ENCODE measurements around the gene MYL3. TPM values are rescaled to one million over a fixed set of nuclear protein-coding genes. Genes with fewer than 3 reads are reported as not detected.

MYL3 gene
- total RNA-seq, 1 experiment from 2014 or later, result not detected

DNA sequence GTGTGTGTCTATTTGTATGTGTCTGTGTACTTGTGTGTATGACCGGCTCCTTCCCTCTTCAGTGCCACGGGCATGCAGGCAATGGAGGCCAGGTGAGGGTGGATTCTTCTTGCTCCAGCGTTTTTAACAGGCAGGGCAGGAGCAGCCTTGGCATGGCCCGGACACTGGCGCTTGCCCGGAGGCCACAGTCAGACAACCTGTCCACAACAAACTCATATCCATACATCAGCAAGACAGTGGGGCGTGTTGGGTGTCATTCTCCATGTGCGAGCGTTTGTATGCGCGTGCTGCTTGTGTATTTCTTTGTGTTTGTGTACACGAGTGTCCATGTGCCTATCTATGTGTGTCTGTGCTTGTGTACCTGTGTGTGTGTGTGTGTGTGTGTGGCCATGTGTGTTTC lies 44.0 kb upstream of the MYL3 start:
- no peaks in the 10 kb centered on the region for H3F3A ChIP-seq (ENCODE audit: low read length, unreplicated experiment)
- H4K20me1 ChIP-seq (ENCODE audit: low read length), result no peaks in the 10 kb centered on the region
- no peak for ATAC-seq
- no peaks in the 10 kb centered on the region for H3K79me2 ChIP-seq (ENCODE audit: low read length)
- H3K4me3 ChIP-seq (ENCODE audit: low read length), result no peak overlapping the region
- H3K27me3 ChIP-seq (ENCODE audit: low read length), result no peaks in the 10 kb centered on the region
- no peak overlapping the region for H3K27ac ChIP-seq (ENCODE audit: low read length)
- CTCF ChIA-PET, result no interaction called here
- no peaks in the 10 kb centered on the region for H3K9me3 ChIP-seq (ENCODE audit: low read length)
- no peaks in the 10 kb centered on the region for H3K36me3 ChIP-seq (ENCODE audit: low read depth, low read length)
- BruUV-seq (replicated peaks), result no TSS peak
- POLR2A ChIA-PET (ENCODE audit: unreplicated experiment), result no interaction called here
- H3K4me1 ChIP-seq (ENCODE audit: insufficient read depth, low read length), result peaks cover 9% of the 10 kb centered on the region
- H2AFZ ChIP-seq (ENCODE audit: low read length), result no peak overlapping the region
- intact Hi-C loops (cut with micrococcal nuclease), result no loop called here
- H3K9me2 ChIP-seq (replicated peaks; ENCODE audit: low read length), result no peaks in the 10 kb centered on the region
- DNase-seq, result no peak
- no peak overlapping the region for H3K9ac ChIP-seq (ENCODE audit: low read length)
- TF ChIP-seq EZH2 (IDR thresholded peaks at IDR 0.05; ENCODE audit: low read length, unreplicated experiment) (no peak), EZH2phosphoT487 (IDR thresholded peaks at IDR 0.05; ENCODE audit: borderline replicate concordance, low read length) (no peak)
- TF ChIP-seq, protein P1, sequence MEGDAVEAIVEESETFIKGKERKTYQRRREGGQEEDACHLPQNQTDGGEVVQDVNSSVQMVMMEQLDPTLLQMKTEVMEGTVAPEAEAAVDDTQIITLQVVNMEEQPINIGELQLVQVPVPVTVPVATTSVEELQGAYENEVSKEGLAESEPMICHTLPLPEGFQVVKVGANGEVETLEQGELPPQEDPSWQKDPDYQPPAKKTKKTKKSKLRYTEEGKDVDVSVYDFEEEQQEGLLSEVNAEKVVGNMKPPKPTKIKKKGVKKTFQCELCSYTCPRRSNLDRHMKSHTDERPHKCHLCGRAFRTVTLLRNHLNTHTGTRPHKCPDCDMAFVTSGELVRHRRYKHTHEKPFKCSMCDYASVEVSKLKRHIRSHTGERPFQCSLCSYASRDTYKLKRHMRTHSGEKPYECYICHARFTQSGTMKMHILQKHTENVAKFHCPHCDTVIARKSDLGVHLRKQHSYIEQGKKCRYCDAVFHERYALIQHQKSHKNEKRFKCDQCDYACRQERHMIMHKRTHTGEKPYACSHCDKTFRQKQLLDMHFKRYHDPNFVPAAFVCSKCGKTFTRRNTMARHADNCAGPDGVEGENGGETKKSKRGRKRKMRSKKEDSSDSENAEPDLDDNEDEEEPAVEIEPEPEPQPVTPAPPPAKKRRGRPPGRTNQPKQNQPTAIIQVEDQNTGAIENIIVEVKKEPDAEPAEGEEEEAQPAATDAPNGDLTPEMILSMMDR (conservative IDR thresholded peaks at IDR 0.05; ENCODE audit: low read depth, low read length), result no peak
- H3K4me2 ChIP-seq (ENCODE audit: low read length), result no peak overlapping the region

DNA sequence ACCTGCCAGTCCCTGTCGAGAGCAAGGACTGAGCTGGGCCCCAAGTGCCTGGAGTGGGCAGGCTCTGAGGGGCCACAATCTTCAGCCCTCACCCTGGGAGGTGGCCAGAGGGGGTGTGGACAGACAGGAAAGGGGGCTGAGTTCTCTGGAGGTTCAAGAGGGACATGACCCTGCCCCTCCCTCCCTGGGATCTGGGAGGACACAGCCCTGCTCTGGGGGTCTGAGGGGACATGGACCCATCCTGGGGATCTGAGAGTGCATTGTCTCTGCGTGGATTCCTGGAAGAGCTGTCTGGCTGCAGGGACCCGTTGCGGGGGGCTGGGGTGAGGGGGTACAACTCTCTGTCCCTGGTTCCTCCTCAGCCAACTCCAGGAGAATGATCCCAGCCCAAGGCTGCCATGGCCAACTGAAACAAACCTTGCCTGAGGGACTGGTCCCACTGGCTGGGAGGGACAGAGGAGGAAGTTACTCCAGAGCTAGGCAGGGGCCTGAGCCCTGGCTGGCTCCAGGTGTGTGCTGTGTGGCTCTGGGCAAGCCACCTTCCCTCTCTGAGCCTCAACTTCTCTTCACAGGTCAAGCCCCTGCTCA lies 43.3 kb upstream of the MYL3 start:
- no peak for DNase-seq
- no peak overlapping the region for H3K27ac ChIP-seq (ENCODE audit: low read length)
- H3K36me3 ChIP-seq (ENCODE audit: low read depth, low read length), result no peaks in the 10 kb centered on the region
- TF ChIP-seq EZH2phosphoT487 (IDR thresholded peaks at IDR 0.05; ENCODE audit: borderline replicate concordance, low read length), result no peak
- TF ChIP-seq, protein P1 (conservative IDR thresholded peaks at IDR 0.05; ENCODE audit: low read depth, low read length), result no peak
- no peak for TF ChIP-seq EZH2 (IDR thresholded peaks at IDR 0.05; ENCODE audit: low read length, unreplicated experiment)
- H3K4me1 ChIP-seq (ENCODE audit: insufficient read depth, low read length), result peaks cover 9% of the 10 kb centered on the region
- CTCF ChIA-PET, result no interaction called here
- no peaks in the 10 kb centered on the region for H3K9me3 ChIP-seq (ENCODE audit: low read length)
- H4K20me1 ChIP-seq (ENCODE audit: low read length), result no peaks in the 10 kb centered on the region
- no TSS peak for BruUV-seq (replicated peaks)
- H3K79me2 ChIP-seq (ENCODE audit: low read length), result no peaks in the 10 kb centered on the region
- H3K4me3 ChIP-seq (ENCODE audit: low read length), result no peak overlapping the region
- intact Hi-C loops (cut with micrococcal nuclease), result no loop called here
- no peak for ATAC-seq
- no peak overlapping the region for H3K9ac ChIP-seq (ENCODE audit: low read length)
- H3F3A ChIP-seq (ENCODE audit: low read length, unreplicated experiment), result no peaks in the 10 kb centered on the region
- H2AFZ ChIP-seq (ENCODE audit: low read length), result no peak overlapping the region
- no peaks in the 10 kb centered on the region for H3K27me3 ChIP-seq (ENCODE audit: low read length)
- H3K4me2 ChIP-seq (ENCODE audit: low read length), result no peak overlapping the region
- POLR2A ChIA-PET (ENCODE audit: unreplicated experiment), result no interaction called here
- H3K9me2 ChIP-seq (replicated peaks; ENCODE audit: low read length), result no peaks in the 10 kb centered on the region

DNA sequence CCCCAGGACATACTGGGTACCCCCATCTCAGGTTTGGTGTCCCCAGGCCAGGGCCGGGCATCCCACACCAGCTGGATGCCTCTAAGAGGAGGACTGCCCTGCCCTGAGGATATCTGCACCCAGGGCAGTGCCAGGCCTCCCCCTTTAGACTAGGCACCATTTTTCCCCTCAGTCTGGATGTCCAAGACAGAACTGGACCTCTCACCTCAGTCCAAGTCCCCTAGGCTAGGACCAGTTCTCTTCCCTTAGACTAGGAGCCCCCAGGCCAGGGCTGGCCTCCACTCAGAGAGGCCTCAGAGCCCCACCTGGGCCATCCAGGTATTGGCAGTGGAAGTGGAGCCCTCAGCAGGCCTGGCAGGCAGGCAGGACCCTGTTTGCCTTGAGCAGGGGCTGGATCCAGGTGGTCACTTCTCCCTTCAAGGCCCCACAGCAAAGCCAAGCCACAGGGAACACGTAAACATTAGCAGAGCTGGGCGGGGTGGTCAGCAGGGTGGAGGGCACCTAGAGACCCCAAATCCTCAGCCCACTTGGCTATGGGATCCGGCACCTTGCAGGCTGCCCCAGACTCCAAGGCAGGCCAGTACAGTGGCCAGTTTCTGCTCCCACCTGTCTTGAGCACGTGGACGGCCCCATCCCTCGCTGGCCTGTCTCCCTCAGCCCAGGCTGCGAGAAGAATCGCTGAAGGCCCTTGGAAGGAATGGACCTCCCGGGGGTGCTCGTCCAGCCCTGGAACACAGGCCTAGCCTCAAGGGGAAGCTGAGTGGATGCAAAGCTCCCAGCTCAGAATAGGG lies 42.6 kb upstream of the MYL3 start:
- BruUV-seq (replicated peaks), result no TSS peak
- H3K4me2 ChIP-seq (ENCODE audit: low read length), result no peak overlapping the region
- DNase-seq (no peak), ATAC-seq (no peak)
- peaks cover 9% of the 10 kb centered on the region for H3K4me1 ChIP-seq (ENCODE audit: insufficient read depth, low read length)
- no peaks in the 10 kb centered on the region for H3K27me3 ChIP-seq (ENCODE audit: low read length)
- no peaks in the 10 kb centered on the region for H4K20me1 ChIP-seq (ENCODE audit: low read length)
- no peak overlapping the region for H3K27ac ChIP-seq (ENCODE audit: low read length)
- no peaks in the 10 kb centered on the region for H3K36me3 ChIP-seq (ENCODE audit: low read depth, low read length)
- CTCF ChIA-PET, result no interaction called here
- no peak overlapping the region for H3K4me3 ChIP-seq (ENCODE audit: low read length)
- no peaks in the 10 kb centered on the region for H3K79me2 ChIP-seq (ENCODE audit: low read length)
- POLR2A ChIA-PET (ENCODE audit: unreplicated experiment), result no interaction called here
- H3K9ac ChIP-seq (ENCODE audit: low read length), result no peak overlapping the region
- intact Hi-C loops (cut with micrococcal nuclease), result no loop called here
- no peak for TF ChIP-seq EZH2phosphoT487 (IDR thresholded peaks at IDR 0.05; ENCODE audit: borderline replicate concordance, low read length)
- TF ChIP-seq, protein P1 (conservative IDR thresholded peaks at IDR 0.05; ENCODE audit: low read depth, low read length), result no peak
- TF ChIP-seq EZH2 (IDR thresholded peaks at IDR 0.05; ENCODE audit: low read length, unreplicated experiment), result no peak
- H3K9me2 ChIP-seq (replicated peaks; ENCODE audit: low read length), result no peaks in the 10 kb centered on the region
- no peak overlapping the region for H2AFZ ChIP-seq (ENCODE audit: low read length)
- H3F3A ChIP-seq (ENCODE audit: low read length, unreplicated experiment), result no peaks in the 10 kb centered on the region
- no peaks in the 10 kb centered on the region for H3K9me3 ChIP-seq (ENCODE audit: low read length)
